Gastroesophageal sphincter (tissue), 3 donors: ENCODE measurements around the gene ZNF516.

ENCODE experiments used
- EP300 ChIP-seq: sonication (generic); formaldehyde crosslinking; IDR thresholded peaks from one replicate; pipeline ENCODE4 v1.6.1; 2017; ENCODE audit warnings: antibody characterized with exemption, mild to moderate bottlenecking
- POLR2A ChIP-seq, 2 donors: fragments of 450-650 bp; IDR thresholded peaks; one replicate each; pipeline ENCODE4 v1.6.1; 2017; ENCODE audit warnings: antibody characterized with exemption in 2 of 2, mild to moderate bottlenecking in 2 of 2, moderate library complexity in 1 of 2
- POLR2AphosphoS5 ChIP-seq: sonication (generic); formaldehyde crosslinking; IDR thresholded peaks from one replicate; pipeline ENCODE4 v1.6.1; 2017; ENCODE audit warnings: antibody characterized with exemption
- TF ChIP-seq, protein P1 (sequence below), 4 experiments: fragments of 200-600 bp in 2 of 4; fragments of 450-650 bp in 2 of 4; sonication (generic) in 1 of 4; IDR thresholded peaks; one replicate each; pipeline ENCODE4 v1.5.1; 2017 to 2019; ENCODE audit warnings: antibody characterized with exemption in 4 of 4, mild to moderate bottlenecking in 2 of 4, moderate library complexity in 2 of 4

DNA sequence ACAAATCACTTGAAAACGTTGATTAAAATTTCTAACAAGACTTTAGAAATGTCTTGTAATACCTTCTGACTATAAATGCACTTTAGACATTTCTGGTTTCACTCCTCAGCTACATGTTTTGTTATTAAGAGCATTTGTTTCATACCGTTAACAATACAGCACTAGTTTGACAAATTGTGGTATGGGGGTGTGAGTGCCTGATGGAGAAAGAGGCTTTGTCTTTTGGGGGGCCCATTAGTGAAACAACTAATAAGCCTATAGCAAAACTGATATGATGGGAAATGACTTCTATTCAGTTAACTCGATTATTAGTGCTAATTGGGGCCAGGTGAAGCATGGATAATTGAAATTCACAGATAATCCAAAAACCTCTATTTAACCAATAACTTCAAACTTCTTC, 30.9 kb upstream of the ZNF516 start:
- TF ChIP-seq, protein P1, sequence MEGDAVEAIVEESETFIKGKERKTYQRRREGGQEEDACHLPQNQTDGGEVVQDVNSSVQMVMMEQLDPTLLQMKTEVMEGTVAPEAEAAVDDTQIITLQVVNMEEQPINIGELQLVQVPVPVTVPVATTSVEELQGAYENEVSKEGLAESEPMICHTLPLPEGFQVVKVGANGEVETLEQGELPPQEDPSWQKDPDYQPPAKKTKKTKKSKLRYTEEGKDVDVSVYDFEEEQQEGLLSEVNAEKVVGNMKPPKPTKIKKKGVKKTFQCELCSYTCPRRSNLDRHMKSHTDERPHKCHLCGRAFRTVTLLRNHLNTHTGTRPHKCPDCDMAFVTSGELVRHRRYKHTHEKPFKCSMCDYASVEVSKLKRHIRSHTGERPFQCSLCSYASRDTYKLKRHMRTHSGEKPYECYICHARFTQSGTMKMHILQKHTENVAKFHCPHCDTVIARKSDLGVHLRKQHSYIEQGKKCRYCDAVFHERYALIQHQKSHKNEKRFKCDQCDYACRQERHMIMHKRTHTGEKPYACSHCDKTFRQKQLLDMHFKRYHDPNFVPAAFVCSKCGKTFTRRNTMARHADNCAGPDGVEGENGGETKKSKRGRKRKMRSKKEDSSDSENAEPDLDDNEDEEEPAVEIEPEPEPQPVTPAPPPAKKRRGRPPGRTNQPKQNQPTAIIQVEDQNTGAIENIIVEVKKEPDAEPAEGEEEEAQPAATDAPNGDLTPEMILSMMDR (IDR thresholded peaks at IDR 0.05), result no peak
- TF ChIP-seq EP300 (no peak), POLR2A (IDR thresholded peaks at IDR 0.05) (no peak), POLR2AphosphoS5 (no peak)
